Measurements from ENCODE around the gene CFAP74.

Gene CFAP74

DNA sequence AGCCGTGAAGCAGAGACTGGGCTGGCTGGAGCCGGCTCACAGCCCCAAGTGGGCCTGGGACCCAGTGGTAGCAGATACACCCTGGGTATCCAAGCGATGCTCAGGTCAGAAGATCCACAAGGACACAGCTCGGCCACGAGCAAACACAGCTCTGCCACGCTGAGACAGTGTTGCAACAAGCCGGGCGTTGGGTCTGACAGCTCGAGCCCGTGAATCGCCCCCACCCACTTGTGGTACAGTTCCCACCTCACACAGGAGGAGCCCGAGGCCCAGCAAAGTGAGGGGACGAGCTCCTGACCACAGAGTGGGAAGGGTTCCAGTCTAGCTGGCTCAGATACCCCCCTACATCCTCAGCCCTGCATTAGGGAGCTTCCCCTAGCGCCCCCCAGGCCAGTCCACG, 37.7 kb upstream of the CFAP74 start:
- DNase-seq (ENCODE audit: low read depth in 3 of 3, low spot score in 1 of 3): no peak

DNA sequence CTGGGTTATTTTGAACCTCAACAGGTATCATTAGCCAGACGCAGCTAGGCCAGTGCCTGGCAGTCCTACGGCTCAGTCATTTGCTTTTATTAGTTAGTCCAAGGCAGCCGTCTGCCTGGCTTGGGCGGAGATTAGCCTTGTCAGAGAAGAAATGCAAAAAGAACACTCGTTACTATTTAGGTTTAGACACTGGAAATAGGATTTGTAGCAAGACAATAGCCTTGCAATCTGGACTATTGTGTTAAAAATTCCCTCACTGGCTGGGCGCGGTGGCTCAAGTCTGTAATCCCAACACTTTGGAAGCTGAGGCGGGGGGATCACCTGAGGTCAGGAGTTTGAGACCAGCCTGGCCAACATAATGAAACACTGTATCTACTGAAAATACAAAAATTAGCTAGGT, 35.7 kb upstream of the CFAP74 start:
- no peak for DNase-seq (ENCODE audit: low read depth in 3 of 3, low spot score in 1 of 3)

DNA sequence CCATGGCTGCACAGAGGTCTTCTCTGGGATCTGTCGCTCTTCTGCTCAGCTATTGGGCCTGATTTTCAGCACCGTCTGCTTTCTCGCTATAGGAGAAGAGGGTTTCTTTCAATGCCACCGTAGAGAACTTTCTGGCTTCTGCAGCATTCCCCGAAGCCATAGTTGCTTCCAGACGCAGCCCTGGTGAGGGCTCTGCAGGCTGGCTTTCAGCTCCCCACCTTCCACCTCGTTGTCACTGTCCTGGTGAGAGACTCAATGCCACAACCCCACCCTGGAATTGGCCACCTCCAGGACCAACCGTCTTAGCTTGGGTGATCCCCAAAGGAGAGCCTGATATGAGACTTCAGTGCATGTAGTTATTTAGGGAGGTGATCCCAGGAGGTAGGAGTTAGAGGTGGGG, 34.6 kb upstream of the CFAP74 start:
- no peak for DNase-seq (ENCODE audit: low read depth in 3 of 3, low spot score in 1 of 3)

DNA sequence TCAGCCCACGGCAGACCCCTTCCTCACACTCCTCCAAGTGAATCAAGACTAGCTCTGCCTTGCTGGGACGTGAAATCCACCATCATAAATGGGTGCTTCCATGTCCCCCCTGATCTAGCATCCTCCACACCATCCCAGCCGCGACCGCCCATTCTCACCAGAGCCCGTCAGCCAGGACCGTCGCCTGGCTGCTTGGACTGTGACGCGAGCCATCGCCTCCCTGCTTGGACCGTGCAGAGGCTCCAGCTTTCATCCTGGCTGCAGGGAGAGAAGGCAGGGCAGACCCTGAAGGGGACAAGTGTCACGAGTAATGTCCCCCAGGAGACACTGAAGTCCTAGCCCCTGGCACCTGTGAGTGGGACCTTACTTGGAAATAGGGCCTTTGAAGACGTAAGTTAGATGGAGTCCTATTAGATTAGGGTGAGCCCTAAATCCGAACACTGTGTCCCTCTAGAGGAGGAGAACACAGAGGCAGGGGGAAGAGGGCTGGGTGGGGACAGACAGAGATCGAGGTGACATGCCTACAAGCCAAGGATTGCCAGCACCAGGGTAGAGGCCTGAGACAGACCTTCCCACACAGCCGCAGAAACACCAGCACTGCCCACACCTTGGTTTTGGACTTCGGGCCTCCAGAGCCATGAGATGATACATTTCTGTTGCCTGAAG, 33.9 kb upstream of the CFAP74 start:
- DNase-seq (ENCODE audit: low read depth in 3 of 3, low spot score in 1 of 3): no peak

DNA sequence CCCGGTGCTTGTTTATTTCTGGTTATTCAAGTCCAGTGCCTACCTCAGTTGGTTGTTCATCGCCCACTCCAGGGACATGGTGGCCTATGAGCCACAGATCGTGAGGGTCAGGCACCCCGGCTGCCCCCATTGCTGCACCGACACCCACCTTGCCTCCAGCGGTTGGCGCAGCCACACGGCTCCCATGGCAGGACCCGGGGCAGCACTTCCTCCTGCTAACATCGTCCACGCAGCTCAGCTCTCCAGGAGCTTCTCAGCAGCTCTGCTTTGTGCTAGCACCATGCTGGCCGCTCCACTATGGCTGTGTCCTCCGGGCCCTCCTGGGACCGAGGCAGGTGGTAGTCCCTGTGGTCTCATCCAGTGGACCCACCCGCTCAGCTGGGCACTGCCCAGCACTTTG, 32.7 kb upstream of the CFAP74 start:
- DNase-seq (ENCODE audit: low read depth in 3 of 3, low spot score in 1 of 3): no peak

DNA sequence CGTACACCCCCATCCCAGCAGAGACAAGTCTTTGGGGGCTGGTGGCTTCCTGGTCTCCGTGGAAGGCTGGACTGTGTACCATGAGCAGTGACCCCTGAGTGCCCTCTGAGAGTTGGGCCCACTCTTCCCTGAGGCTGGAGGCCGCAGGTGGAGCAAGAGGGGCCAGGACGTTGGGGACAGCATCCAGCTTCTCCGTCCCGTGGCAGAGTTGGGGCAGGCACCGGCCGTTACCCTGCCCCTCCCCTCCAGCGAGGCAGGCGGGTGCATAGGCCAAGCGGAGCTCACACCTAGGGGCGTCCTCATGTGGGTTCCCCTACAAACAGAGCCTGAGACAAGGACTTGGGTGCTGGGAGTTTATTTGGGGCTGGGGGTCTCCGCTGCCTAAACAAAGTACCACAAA, 29.6 kb upstream of the CFAP74 start:
- no peak for DNase-seq (ENCODE audit: low read depth in 3 of 3, low spot score in 1 of 3)

DNA sequence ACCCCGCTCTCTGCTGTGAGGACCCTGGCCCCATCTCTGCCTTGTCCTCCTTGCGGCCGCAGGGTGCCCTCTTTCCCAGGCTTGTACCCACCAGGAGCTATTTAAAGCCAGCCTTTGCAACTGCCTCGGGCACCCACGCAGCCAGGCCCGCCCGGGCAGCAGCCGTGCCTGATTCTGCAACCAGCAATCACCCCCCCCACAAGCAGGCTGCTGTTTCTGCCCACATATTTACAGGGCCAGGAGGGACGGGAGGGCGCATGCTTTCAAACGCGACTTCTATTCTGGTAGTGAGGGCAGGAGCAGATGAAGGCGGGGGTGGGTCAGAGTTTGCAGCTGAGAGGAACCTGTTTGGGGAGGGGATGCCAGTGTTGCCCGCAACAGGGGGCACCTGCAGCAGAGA, 29.2 kb upstream of the CFAP74 start:
- no peak for DNase-seq (ENCODE audit: low read depth in 3 of 3, low spot score in 1 of 3)

DNA sequence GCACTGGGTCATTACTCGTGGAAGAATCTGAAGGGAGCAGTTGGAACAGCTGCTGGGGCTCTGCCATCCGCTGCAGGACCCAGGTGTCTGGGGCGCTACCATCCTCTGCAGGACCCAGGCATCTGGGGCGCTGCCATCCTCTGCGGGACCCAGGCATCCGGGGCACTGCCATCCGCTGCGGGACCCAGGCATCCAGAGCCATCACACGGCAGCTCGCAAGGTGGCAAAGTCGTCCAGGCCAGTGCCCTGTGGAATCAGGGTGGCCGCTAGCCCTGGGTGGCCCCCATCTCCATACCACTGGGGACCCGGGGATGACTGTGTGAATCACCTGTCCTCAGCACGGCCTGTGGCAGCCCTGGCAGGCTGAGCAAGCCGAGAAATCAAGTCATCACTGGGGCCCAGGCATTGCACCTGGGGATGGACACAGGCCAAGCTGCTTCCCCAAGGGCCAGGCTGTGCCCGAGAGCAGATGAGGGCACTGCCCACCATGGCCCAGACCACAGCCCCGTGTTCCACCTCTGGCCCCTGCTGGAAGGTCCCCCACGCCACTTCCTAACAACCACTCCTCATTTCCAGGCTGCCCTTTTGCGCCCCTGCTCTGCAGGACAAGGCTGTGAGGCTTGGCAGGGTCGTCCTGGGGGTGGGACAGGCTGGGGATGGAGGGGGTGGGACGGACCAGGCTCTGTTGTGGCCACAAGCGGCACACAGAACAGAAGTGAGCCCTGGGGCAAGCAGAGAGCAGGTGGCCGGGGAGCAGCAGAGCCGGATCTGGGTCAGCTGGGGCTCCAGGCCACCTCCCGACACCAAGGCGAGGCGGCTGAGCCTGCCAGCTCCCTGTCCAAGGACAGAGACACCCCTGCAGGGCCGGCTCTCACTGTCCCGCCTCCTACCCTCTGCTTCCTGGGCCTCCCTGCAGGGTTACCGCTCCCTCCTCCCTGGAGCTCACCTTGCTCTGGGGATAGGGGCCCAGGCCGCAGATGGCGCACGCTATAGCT, 28.3 kb upstream of the CFAP74 start:
- DNase-seq (ENCODE audit: low read depth in 3 of 3, low spot score in 1 of 3): no peak

DNA sequence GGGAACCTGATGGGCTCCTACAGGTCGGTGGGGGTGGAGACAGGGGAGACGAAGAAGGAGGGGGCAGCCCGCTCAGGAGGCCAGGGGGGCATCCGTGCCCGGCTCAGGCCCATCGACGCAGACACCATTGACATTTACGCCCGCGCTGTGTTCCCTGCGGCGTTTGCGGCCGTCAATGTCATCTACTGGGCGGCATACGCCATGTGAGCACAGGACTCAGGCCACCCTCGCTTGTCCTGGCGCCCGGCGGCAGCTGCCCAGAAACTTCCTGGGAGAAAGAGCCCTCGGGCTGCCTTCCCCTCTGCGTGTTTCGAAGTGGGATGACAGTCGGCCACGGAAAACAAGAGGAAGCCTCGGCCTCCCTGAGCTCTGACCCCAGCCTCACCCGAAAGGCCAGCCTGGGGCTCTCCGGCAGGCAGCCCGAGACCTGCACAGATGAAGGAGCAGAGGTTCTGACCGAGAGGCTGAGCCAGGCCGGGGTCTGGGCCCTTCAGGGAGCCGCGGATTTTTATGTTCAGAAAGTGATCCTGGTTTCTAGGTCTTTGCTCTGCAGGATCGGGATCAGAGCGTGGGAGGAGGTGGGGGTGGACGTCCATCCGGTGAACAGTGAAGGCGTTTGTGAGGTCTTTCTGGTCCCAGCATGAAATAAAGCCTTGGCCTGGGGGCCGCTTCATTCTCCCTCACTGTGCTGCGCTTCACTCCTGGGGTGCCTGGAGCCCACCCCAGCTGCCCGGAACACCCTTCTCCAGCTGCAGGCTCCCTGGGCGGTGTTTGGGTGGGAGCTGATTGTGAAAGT, 26.7 kb upstream of the CFAP74 start:
- no peak for DNase-seq (ENCODE audit: low read depth in 3 of 3, low spot score in 1 of 3)

DNA sequence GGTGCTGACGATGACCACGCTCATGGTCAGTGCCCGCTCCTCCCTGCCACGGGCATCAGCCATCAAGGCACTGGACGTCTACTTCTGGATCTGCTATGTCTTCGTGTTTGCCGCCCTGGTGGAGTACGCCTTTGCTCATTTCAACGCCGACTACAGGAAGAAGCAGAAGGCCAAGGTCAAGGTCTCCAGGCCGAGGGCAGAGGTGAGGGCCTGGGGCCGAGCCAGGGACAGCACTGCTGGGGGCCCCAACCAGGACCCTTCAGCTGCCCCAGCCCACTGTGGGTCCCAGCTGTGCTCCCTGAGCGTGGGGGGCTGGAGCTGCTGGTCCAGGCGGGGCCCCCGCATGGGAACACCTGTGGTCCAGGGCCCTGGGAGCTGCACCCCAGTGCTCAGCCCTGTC, 26.0 kb upstream of the CFAP74 start:
- DNase-seq (ENCODE audit: low read depth in 3 of 3, low spot score in 1 of 3): no peak

DNA sequence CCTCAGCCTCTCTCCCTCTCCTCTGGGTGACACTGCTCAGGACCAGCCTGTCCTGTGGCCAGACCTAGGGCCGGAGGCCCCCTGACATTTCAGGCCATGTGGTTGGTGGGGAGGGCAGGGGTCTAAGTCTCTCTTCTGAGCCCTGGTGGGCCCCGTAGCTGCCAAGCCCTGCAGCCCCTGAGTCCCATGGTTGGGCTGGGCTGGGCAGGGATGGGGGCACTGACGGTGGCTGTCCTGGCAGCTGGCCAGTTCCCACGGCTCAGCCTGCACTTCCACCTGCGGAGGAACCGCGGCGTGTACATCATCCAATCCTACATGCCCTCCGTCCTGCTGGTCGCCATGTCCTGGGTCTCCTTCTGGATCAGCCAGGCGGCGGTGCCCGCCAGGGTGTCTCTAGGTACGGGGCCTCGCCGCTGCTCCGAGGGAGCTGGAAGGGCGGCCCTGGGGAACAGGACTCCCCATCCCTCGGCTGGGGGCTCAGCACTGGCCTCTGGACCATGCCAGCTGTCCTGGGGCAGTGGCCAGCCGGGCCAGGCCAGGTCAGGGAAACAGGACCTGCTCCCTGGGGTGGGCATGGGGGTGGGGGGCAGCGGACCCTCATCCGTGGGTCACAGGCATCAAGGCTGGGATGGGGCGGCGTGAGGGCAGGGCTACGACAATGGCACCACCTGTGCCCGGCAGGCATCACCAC, 25.4 kb upstream of the CFAP74 start:
- no peak for DNase-seq (ENCODE audit: low read depth in 3 of 3, low spot score in 1 of 3)

DNA sequence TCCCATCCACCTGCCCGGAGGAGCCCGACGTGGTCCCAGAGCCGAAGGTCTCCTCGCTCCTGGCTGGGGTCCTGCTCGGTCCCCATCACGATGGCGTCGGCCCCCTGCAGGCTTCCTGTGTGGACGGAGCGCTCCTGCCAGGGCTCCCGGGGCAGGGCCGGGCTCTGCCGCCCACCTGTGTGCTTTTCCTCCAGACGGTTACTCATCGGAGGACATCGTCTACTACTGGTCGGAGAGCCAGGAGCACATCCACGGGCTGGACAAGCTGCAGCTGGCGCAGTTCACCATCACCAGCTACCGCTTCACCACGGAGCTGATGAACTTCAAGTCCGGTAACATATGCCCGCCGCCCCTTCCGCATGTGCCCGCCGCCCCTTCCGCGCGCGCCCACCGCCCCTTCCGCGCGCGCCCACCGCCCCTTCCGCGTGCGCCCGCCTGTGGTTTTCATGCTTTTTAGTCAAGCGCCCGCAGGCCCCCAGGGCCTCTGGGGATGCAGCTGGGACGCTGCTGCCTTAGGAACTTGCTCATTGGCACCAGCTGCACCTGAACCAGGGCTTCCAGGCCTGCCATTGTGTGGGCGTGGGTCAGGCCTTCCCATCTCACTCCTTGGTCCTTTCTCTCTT, 24.5 kb upstream of the CFAP74 start:
- DNase-seq (ENCODE audit: low read depth in 3 of 3, low spot score in 1 of 3): no peak

DNA sequence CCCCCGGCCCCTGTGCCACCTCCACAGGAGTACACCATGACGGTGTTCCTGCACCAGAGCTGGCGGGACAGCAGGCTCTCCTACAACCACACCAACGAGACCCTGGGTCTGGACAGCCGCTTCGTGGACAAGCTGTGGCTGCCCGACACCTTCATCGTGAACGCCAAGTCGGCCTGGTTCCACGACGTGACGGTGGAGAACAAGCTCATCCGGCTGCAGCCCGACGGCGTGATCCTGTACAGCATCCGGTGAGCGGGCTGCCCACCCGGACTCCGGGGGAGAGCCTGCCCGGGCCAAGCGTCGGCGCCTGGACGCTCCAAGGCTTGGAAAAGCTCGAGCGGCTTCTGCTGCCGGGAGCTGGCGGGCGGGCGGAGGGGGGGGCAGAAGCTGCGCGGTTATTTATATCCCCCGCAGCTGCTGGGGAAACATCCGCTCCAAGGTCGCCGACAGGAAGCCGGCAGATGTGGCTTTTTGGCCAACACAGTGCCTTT, 21.9 kb upstream of the CFAP74 start:
- DNase-seq (ENCODE audit: low read depth in 3 of 3, low spot score in 1 of 3): no peak

DNA sequence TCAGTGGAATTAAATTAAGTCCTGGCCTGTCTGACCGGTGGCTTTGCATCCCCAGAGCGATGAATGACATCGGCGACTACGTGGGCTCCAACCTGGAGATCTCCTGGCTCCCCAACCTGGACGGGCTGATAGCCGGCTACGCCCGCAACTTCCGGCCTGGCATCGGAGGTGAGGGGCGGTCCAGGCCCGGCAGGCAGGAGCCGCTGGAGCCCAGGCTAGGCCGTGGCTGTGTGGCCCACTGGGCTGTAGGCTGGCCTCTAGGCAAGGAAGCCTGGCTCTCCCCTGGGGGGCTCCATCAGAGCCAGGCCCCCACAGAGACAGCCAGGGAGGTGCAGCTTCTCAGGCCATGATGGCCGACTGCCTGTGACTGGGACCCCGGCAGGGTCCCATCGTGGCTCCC, 21.3 kb upstream of the CFAP74 start:
- no peak for DNase-seq (ENCODE audit: low read depth in 3 of 3, low spot score in 1 of 3)

DNA sequence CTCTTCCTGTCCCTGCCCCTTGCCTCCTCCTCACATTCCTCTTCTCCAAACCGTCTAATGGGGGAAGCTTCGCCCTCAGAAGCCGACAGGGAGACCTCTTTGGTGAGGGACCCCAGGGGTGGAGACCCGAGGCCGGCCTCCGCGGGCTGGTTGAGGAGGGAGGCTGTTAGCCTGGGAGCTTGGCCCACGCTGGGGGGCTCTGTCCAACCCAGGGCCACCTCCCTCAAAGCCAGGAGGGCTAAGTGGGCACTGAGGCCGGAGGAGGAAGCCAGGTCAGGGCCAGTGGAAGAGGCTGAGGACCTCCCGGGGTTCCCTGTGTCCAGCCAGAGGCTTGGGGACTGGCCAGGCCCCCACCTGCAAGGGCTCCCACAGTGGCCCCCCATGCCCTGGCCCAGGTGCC, 20.9 kb upstream of the CFAP74 start:
- DNase-seq (ENCODE audit: low read depth in 3 of 3, low spot score in 1 of 3): no peak

DNA sequence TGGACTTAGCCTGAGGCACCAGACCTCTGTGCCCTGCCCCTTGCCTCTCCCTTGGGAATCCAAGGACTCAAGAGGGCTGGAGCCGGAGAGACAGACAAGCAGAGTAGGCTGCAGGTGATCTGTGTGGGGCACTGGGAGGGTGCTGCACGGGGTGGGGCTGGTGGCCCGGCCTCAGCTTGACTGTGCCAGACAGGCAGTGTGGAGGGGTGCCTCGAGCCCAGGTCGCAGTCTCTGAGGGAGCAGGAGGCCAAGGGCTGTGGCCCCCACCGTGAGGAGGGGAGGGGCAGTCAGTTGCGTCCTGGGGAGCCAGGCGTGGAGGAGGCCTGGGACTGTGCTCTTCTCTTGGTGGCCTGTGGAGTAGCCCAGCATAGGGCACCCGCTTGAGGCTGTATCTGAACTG, 19.6 kb upstream of the CFAP74 start:
- DNase-seq (ENCODE audit: low read depth in 3 of 3, low spot score in 1 of 3): no peak

DNA sequence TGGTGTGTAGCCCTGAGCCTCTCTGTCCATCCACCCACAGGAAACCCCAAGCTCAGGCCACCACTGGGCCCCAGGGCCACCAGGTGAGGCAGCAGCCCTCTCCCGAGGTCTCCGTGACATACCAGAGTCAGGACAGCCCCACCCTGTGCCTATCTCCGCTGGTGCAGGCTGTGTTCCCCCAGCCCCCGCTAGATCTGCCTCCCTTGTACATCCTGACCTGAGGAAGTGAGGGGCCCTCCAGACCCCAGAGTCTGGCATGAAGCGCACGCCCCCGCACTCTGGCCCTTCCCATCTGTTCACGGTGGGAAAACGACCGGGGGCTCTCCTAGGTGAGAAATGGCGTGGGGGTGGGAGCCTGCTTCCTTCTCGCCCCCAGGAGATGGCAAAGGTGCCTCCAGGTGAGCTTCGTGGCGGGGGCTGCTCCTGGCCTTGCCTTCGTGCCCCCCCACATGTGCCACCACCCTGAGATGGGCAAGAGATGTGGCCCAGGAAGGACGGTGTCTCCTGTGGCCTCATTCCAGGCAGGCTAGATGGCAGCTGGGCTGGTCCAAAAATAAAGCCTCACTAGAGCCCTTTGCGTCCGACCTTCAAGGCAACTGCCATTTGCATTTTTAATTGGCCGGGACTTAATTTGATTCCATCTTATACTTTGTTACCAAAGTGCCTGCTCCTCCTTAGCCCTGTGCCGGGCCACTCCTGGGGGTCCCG, 18.6 kb upstream of the CFAP74 start:
- no peak for DNase-seq (ENCODE audit: low read depth in 3 of 3, low spot score in 1 of 3)

DNA sequence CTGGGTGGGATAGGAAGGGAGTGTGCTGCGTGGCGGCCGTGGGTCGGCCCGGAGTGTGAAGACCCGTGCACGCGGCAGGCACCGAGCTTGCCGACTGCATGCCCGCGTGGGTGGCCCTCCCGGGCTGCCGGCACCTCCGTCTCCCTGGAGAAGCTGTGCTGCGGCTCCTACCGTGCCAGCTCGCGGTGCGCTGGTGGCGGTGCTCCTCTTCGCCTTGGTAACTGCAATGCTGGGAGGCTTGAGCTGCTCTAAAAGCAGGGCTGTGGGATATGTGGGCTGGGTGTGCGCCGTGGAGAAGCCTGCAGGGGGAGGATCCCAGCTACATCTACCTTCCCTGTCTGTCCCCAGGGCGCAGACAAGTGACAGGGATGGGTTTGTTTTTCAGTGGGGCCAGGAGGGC, 18.0 kb upstream of the CFAP74 start:
- DNase-seq (ENCODE audit: low read depth in 3 of 3, low spot score in 1 of 3): no peak

DNA sequence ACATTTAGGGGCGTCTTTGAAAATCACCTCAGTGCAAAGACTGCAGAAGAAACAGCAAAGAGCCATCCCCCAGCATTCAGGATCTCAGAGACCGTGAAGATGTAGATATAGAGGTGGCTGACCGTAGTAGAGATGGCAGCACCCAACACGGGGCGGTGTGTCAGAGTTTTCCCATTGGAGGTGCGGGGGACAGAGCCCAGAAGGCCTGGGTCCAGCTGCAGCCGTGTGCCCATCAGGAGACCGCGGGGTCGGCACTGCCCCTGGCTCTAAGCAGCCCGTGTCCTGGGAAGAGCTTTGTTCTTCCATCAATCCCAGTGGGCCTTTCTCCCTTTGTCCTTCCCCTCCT, 16.7 kb upstream of the CFAP74 start:
- no peak for DNase-seq (ENCODE audit: low read depth in 3 of 3, low spot score in 1 of 3)

Data from stimulated activated CD4-positive, alpha-beta T cell treated with anti-CD3 and anti-CD28 coated beads, TNF-alpha, amount 100 ng/mL, for 1 hour (primary cell).